ENCODE measurements around the gene DNAJC1.

DNA sequence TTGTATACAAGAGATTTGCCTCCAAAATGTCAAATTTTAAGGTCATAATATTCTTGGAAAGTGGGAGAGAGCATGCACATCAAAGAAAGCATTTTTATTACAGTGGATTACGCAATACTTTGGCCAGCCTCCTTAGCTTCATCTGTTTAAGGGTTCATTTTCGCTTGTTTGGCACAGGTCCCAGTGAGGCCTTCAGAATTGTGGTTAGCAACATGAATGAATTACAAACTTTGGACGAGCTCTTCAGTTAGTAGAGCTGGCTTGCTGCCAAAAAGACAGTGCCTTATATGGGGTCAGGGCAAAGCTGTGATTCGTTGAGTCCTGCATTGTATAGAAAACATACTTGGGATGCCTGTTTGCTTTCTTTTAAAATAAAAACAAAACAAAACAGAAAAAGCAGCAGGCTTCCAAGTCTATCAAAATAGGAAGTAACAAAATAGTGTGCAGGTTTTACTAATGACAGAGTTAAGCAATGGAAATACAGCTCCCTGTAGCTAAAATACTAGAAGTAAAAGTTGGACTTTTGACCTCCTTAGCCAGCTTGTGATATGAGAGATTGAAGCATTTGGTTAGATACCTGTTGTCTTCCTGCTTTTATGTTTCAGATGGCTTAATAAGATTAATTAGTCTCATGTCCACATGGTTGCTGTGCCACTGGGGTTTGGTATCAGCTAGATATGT lies 278.7 kb downstream of the DNAJC1 start:
- TF ChIP-seq, protein P1, sequence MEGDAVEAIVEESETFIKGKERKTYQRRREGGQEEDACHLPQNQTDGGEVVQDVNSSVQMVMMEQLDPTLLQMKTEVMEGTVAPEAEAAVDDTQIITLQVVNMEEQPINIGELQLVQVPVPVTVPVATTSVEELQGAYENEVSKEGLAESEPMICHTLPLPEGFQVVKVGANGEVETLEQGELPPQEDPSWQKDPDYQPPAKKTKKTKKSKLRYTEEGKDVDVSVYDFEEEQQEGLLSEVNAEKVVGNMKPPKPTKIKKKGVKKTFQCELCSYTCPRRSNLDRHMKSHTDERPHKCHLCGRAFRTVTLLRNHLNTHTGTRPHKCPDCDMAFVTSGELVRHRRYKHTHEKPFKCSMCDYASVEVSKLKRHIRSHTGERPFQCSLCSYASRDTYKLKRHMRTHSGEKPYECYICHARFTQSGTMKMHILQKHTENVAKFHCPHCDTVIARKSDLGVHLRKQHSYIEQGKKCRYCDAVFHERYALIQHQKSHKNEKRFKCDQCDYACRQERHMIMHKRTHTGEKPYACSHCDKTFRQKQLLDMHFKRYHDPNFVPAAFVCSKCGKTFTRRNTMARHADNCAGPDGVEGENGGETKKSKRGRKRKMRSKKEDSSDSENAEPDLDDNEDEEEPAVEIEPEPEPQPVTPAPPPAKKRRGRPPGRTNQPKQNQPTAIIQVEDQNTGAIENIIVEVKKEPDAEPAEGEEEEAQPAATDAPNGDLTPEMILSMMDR (IDR thresholded peaks at IDR 0.05) = no peak
- TF ChIP-seq POLR2A (IDR thresholded peaks at IDR 0.05) = no peak
